ENCODE data around the gene KCNMA1.

KCNMA1 gene

DNA sequence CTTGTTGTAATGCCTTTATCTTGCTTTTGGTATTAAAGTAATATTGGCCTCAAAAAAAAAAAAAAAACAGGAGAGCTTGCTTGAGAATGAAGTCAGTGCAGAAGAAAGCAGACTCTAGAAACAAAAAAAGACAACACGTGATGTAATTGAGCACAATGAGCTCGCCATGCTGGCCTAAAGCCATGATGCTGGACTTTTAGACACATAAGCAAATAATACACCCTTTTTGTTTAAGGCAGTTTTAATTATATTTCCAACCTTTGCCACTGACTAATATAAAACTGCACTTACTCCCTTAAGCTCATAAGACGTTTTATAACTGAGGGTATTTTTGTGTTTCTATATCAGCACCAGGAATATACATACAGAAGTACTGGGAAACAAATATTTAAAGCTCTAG is 798.3 kb downstream of the KCNMA1 start:
- no peak for DNase-seq

DNA sequence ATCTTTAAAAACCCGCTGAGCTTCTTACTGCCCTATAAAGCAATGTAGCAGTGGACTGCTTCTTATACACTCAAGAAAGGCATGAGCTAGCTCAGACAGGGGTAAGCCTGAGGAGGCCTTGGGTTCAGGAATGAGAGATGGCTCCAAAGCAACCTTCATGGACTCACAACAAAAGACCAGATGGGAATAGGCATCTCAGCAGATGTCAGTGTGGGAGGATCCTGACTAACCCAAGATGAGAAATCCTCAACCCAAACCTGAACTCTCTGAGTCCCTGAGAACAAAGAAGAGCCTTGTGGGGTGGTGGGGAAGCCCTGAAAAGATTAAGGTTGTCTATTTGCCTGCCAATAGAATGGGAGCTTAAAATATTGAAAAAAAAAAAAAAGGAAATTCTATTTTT is 807.4 kb downstream of the KCNMA1 start:
- DNase-seq = no peak

DNA sequence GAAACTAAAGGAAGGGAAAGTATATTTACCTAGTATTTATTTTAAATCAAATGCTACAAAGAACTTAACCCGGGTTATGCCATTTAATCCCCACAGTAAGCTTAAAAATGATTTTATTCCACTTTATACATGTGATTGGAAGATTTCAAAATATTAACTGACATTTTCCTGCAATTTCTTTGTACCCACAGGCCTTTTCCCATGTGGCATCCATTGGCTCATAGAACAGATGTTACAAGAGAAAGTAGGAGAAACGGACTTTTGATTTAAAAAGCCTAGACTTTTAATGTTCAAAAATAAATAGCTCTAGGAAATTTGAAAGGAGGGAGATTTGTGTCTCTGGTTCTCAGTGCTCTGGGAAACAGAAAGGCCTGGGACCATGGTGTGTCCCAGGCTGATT is 807.9 kb downstream of the KCNMA1 start:
- DNase-seq = no peak

All from NCI-H526 treated with DMSO at 0.1 percent for 48 hours (cell line).